H4 (cell line): ENCODE measurements around the gene ITSN1. TPM values are rescaled to one million over a fixed set of nuclear protein-coding genes. Genes with fewer than 3 reads are reported as not detected.
"Not testable (repeated sequence)": the region's sequence is repeated elsewhere in the genome, so short reads cannot be mapped to it uniquely, and the experiment has no call there.

Source experiments
- DNase-seq: peaks from one replicate; pipeline ENCODE4 v3.0.0-alpha.2; 2015; ENCODE audit warnings: low spot score
- total RNA-seq: library from RNA; depleted of rRNA; stranded (reverse); fragments of >200 nt; shearing (Covaris generic); gene quantifications from 2 replicates; pipeline ENCODE4 v1.2.3, GENCODE V29; 2014; rRNA removed

The ITSN1 gene
- total RNA-seq = 19.7 and 27.4 TPM in 2 replicates

- peak; percentile 99 for DNase-seq
Measured at GRCh38 chr21:33642027-33642895, at the start of gene ITSN1. ITSN1 (plus strand) TSS chr21:33642501; CDS start chr21:33718829, 76,328 bp downstream.

GRCh38 chr21:33598051-33598450 is 44.2 kb upstream of the ITSN1 start:
- DNase-seq = no peak

- no peak for DNase-seq
Measured at GRCh38 chr21:33608559-33608958, 33.7 kb upstream of the ITSN1 start.

DNA sequence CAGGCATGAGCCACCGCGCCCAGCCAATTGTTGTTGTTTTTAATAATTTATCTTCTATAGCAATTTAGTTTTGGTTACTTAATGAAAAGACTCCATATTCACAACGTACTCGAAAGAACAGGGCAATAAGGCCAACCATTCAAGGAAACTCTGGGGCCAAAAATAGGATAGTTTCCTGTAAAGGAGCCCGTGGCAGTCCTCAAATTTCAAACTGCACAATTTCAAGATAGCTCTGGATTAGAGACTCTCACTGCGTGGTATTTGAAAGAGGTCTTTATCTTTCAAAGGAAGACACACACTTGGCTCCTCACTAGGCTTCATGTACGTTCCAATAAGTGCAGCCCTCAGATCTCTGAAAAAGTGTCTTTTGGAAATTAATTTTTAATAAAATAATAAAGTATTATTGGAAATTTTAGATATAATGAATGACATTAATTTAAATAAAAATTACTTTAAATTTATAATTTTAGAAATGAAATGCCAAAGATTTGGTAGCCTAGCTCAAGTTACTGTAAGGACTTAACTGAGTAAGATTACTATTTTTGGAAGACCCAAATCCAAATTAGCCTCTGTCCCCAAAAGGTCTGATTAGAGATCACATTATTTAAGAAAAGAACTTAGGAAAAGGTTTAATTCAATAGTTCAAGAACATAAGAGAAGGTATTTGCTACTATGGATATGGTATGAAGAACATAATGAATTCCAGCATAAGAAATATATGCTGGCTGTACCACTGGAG is 31.1 kb upstream of the ITSN1 start:
- DNase-seq = no peak

- DNase-seq = not testable (repeated sequence)
Measured at GRCh38 chr21:33617565-33617964, 24.7 kb upstream of the ITSN1 start.

DNA sequence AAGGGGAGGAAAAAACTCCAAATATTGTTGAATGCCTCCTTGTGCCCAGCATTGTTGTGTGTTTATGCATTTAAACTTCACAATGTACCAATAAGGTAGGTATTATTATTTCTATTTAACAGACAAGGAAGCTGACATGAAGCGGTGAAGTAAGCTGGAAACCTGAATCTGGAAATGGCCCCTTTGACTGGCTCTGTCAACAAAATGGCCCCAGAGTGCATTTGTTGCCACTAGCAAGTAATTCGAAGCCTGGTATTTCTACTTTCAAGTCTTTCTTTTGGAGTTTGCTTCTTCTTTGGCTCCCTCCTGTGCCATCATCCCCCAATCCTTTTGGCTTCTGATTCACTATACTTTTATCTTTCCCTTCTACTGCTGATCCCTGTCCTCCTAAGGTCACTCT is 23.9 kb upstream of the ITSN1 start:
- no peak for DNase-seq

DNA sequence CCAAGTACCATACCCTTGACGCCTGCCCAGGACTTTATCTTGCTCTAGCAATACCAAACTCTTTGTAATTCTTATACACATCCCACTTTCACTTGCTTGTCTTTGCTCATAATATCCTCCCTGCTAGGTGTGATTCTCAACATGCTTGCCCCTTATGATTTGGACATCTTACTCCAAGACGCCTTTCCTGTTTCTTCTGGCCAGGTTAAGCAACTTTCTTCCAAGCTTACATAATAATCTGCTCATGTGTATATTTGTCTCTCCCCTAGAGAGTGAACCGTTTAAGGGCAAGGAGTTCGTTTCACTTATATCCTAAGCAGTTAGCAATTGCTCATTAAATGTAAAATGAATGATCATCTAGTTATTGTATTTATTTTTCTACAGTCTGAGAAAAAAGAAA is 22.6 kb upstream of the ITSN1 start:
- DNase-seq = no peak

DNA sequence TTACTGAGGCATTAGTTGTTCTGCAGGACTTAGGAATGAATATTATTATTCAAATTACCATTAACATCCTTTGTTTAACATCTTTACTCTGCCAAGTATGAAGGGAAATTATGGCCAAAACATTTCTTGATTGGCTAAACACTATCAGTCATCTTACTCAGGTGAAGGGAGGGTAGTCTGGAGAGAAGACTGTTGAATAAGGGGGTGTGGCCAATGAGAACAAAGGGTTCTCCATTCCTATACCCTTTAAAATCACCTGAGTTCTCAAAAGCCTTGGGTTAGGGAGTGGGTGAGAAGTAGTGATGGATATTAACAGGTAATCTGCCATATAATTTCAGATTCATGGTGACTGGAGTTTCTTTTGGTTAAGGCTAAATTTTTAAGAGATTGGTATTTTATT is 20.0 kb upstream of the ITSN1 start:
- DNase-seq = no peak

DNA sequence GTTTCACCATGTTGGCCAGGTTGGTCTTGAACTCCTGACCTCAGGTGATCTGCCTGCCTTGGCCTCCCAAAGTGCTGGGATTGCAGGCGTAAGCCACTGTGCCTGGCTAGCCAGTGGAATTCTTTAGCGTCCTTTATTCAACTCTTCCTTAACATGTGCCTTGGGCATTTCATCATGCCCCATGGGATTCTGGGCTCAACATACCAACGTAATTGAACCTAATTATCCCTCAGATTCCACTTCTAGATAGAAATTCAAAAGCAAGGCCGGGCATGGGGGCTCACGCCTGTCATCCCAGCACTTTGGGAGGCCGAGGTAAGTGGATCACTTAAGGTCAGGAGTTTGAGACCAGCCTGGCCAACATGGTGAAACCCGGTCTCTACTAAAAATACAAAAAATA is 16.1 kb upstream of the ITSN1 start:
- DNase-seq = not testable (repeated sequence)

DNA sequence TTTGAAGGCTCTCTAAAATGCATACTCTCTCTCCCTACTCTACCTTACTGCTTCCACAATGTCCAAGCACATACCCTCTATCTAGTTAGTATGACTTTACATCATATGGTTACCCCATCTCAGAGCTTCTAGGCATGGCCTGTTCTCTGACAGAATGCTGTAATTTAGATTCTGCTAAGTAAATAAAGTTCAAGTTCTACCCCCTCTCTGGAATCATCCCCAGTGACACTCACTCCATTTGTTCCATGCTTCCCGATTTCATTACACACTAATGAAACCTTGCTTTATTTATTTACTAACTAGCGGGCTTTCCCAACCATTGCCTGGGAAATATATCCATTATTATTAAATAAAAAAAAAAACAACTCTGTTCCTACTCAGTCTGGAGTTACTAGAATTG is 8.0 kb upstream of the ITSN1 start:
- DNase-seq = no peak

DNA sequence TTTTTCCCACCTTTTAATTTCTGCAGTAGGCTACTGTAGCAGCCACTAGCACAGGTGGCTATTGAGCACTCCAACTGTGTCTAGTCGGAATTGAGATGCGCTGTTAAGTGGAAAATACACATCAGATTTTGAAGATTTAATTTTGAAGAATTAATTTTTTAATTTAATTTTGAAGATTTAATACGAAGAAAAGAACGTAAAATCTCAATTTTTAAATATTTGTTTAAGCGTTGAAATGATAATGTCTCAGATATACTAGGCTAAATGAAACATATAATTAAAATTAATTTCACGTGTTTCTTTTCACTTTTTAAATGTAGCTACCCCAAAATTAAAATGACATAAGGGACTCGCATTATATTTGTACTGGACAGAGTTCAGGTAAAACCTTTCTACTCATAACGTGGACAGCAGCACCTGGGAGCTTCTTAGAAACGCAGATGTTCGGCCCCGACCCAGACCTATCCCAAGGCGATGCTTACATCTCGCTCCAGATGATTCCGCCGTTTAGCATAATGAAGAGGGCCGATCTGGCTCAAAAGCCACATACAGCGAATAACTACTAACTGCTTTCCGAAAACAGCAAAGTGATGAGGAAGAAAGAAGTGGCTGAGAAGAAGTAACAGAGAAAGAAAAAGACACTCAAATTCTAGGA is 1.5 kb upstream of the ITSN1 start:
- no peak for DNase-seq

DNA sequence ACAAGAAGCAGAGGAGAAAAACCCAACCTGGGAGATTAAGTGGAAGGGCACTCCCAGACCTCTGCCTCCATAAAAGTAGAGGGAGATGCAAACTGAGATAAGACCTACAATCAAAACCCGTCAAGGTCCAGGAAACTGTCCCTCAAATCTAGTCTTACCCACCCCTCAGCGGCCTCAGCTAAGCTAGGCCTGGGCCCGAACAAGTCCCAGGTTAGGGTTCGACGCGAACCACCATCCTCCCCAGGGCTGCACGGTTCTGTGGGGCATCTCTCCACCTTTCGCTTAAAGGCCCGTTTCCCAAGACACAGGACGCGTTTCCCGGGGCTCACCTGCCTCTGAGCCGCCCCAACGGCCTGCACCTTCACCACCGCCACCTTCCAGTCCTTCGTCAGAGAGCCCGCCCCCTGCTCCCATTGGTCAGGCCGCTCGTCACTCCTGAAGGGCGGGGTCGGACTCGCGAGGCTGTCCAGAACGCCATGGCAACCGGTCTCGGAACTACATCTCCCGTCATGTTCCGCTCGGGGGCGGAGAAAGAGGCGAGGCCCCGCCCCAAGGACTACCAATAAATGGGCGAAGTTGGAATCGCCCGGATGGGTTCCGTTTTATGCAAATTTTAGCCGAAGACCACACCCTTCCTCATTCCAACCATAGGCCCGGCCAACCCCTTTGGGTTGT is 812 bp upstream of the ITSN1 start, which contains the start of gene CRYZL1:
Gene CRYZL1, minus strand, starts transcription at position 390 of the 675 bp plus-strand sequence. CDS start 10,190 bp downstream, outside the sequence.
- DNase-seq = peak; percentile 99

GRCh38 chr21:33642896-33643657 is 776 bp downstream of the ITSN1 start:
- no peak for DNase-seq

DNA sequence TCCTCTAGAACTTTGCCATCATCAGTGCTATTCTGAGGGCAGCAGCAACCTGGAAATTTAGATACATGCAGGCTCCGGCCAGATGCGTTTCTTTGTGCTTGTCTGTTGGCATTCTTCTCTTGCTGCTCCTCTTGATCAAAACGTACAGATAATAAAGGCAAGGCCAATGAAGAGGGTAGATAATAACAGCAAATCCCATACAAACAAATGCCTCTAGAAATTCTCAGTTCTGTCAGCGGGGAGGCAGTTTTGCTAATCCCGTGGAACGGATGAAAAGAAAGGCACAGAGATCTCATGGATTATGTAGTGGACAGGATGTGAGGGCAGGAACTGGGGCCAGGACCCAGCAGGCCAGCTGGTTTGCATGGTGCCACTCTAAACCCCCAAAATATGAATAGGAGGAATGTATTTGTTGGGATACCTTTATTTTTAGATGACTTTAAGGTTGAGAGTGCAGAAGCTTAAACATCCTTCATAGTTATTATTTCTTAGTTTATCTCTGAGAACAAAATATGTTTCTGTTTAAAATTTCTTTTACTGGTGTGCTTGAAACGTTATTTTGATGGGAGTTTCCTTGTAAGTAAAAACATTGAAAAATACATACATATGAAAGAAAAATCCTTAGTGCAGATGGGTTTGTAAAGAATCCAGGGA is 1.5 kb downstream of the ITSN1 start:
- DNase-seq = no peak

GRCh38 chr21:33644383-33645074 is 2.2 kb downstream of the ITSN1 start:
- no peak for DNase-seq

DNA sequence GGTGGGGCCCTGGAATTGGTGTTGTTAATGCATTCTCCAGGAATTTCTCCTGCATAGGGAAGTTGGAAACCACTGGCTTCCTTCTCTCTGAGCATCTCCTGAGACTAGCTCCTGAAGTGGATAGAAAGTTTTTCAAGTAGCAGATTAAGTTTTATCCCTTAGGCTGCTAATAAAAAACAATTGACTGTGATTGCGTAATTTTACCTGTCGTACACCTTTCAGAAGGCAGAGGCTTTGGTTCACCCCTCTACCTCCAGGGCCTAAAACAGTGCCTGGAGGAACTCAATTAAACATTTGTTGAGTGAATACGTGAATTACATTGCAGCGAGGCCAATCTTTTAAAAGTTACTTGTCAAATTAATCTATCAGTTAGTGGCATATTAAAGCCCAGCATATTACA is 3.4 kb downstream of the ITSN1 start:
- no peak for DNase-seq

GRCh38 chr21:33647587-33647986 is 5.3 kb downstream of the ITSN1 start:
- no peak for DNase-seq

DNA sequence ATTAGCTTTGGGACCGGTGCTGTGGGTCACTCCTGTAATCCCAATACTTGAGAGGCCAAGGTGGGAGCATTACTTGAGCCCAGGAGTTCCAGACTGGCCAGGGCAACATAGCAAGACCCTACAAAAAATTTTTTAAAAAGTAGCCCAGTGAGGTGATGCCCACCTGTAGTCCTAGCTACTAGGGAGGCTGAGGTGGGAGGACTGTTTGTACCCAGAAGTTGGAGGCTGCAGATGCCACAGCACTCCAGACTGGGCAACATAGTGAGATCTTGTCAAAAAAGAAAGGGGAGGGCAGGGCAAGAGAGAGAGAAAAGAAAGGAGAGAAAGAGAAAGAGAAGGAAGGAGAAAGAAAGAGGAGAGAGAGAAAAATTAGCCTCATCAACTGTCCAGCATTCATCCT is 6.3 kb downstream of the ITSN1 start:
- DNase-seq = no peak

GRCh38 chr21:33650230-33650629 is 7.9 kb downstream of the ITSN1 start:
- DNase-seq = no peak
